ENCODE results near the gene NTM.

Gene NTM

GRCh38 chr11:131944736-131945135 lies 574.3 kb downstream of the NTM start:
- TF ChIP-seq ZNF518A (tag by site-specific recombination; conservative IDR thresholded peaks at IDR 0.05; ENCODE audit: low read depth) (no peak), ZNF274 (IDR thresholded peaks at IDR 0.05; ENCODE audit: low read length) (no peak), ZNF274 (tag by site-specific recombination; IDR thresholded peaks at IDR 0.05; ENCODE audit: borderline replicate concordance) (no peak), SETDB1 (IDR thresholded peaks at IDR 0.05; ENCODE audit: insufficient read length, low read length) (no peak), ZNF2 (tag by site-specific recombination; IDR thresholded peaks at IDR 0.05) (no peak)
- Histone ChIP-seq H3K36me3 (ENCODE audit: control insufficient read depth in 2 of 2, insufficient read depth in 1 of 2, low read length in 2 of 2) (no peaks in the 10 kb centered on the region), H3K27ac (ENCODE audit: extremely low read depth, low read depth, low read length) (no peak overlapping the region), H3K4me1 (ENCODE audit: control insufficient read depth, insufficient read depth, low read length) (no peaks in the 10 kb centered on the region), H3K4me3 (ENCODE audit: low read depth, low read length) (no peak overlapping the region), H3K9me3 (ENCODE audit: control insufficient read depth, insufficient read depth, low read depth, low read length) (no peaks in the 10 kb centered on the region)
- CTCF ChIA-PET = no interaction called here
- POLR2A ChIA-PET = no interaction called here

- H3K4me1 ChIP-seq (ENCODE audit: control insufficient read depth, insufficient read depth, low read length) = no peaks in the 10 kb centered on the region
- CTCF ChIA-PET = no interaction called here
Observed at GRCh38 chr11:131945706-131946105, 575.3 kb downstream of the NTM start.

More at GRCh38 chr11:131945706-131946105, 575.3 kb downstream of the NTM start:
- POLR2A ChIA-PET = no interaction called here
- no peak for TF ChIP-seq ZFP41 (tag by site-specific recombination; IDR thresholded peaks at IDR 0.05; ENCODE audit: borderline replicate concordance)
- TF ChIP-seq ZNF211 (tag by site-specific recombination; IDR thresholded peaks at IDR 0.05; ENCODE audit: low read depth) = no peak
- no peak for TF ChIP-seq ELK4 (IDR thresholded peaks at IDR 0.05; ENCODE audit: borderline replicate concordance, low read depth, low read length)
- TF ChIP-seq ZNF513 (tag by site-specific recombination; IDR thresholded peaks at IDR 0.05) = no peak
- no peak for TF ChIP-seq PRDM2 (tag by site-specific recombination; IDR thresholded peaks at IDR 0.05; ENCODE audit: borderline replicate concordance)
- no peak for TF ChIP-seq MYNN (tag by site-specific recombination; IDR thresholded peaks at IDR 0.05; ENCODE audit: borderline replicate concordance)
- no peak for TF ChIP-seq ZBTB17 (tag by site-specific recombination; IDR thresholded peaks at IDR 0.05)
- no peak for TF ChIP-seq ZBTB11 (tag by site-specific recombination; conservative IDR thresholded peaks at IDR 0.05; ENCODE audit: low read depth)
- Histone ChIP-seq H3K36me3 (ENCODE audit: control insufficient read depth in 2 of 2, insufficient read depth in 1 of 2, low read length in 2 of 2) (no peaks in the 10 kb centered on the region), H3K9me3 (ENCODE audit: control insufficient read depth, insufficient read depth, low read depth, low read length) (no peaks in the 10 kb centered on the region), H3K4me3 (ENCODE audit: low read depth, low read length) (no peak overlapping the region), H3K27ac (ENCODE audit: extremely low read depth, low read depth, low read length) (no peak overlapping the region)

Data from HEK293 (cell line).